ENCODE measurements around the gene THADA.

THADA gene

DNA sequence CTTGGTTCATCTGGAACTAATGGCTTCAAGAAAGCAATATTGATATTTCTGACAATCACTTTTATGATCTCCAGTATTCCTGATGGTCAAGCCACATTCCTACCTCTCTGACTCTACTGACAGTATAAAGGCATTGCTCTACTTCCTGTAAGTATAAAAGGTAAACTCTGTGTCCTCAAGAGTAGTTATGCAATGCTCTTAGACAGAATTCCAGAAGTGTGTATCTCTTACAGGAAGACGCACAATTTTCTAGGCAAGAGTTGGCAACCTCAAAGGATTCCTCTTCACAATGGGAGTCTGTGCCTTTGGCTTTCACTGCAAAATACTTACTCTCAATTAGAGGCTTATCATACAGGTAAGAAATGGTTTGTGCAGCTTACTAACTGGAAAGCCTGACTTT is 100.1 kb downstream of the THADA start:
- no peak for DNase-seq (ENCODE audit: low spot score)

- no peak for DNase-seq (ENCODE audit: low spot score)
Measured at GRCh38 chr2:43493954-43494353, 101.9 kb downstream of the THADA start.

GRCh38 chr2:43491065-43491639 is 104.7 kb downstream of the THADA start:
- DNase-seq (ENCODE audit: low spot score) = no peak

DNA sequence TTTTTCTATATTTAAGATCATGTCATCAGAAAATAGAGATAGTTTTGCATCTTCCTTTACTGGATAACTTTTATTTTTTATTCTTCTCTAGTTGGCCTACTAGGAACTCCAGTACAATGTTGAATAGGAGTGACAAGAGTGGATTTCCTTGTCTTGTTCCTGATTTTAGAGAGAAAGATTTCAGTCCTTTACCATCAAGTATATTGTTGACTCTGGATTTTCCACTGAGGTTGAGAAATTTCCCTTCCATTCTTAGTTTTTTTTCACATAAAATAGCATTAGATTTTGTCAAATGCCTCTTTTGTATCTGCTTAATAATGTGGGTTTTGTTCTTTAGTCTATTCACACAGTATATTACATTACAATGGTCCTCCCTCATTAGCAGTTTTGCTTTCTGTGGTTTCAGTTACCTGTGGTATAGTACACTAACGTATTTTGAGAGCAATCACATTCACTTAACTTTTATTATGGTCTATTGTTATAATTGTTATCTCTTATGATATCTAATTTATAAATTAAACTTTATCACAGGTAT is 105.5 kb downstream of the THADA start:
- DNase-seq (ENCODE audit: low spot score) = no peak

GRCh38 chr2:43488737-43489136 is 107.1 kb downstream of the THADA start:
- no peak for DNase-seq (ENCODE audit: low spot score)

- DNase-seq (ENCODE audit: low spot score) = no peak
Measured at GRCh38 chr2:43486603-43487002, 109.2 kb downstream of the THADA start.

- peak; percentile 75 for DNase-seq (ENCODE audit: low spot score)
Measured at GRCh38 chr2:43484323-43484930, 111.4 kb downstream of the THADA start.

- no peak for DNase-seq (ENCODE audit: low spot score)
Measured at GRCh38 chr2:43482961-43483360, 112.9 kb downstream of the THADA start.

GRCh38 chr2:43481927-43482542 is 113.8 kb downstream of the THADA start:
- DNase-seq (ENCODE audit: low spot score) = no peak

- DNase-seq (ENCODE audit: low spot score) = no peak
Measured at GRCh38 chr2:43480874-43481273, 115.0 kb downstream of the THADA start.

DNA sequence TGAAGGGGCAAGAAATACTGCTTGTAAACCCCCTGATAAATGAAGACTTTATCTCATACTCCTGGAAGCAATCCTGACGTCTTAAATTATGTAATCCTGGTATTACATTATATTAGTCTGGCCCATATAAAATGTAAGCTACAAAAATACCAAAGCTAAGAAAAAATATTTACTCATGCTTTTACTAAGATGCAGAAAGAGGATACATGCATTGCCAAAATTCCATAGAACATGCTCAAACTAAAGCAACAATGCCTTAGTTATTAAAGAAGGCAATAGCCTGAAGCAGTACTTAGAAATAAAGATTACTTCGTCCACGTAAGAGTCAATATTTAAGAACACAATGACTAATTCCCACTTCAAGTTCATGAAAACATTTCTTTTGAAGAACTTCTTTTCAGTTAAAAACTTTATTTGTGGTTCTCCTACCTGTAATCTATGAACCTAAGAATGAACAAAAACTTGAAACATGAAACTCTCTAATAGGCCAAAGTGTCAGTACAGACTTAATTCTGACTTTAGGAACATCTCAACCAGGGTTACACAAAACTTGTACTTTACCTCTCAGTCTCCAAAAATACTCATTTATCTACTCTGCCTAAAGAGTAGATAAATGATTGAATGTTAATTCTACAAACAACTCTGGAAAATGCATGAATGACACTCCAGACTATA is 117.3 kb downstream of the THADA start:
- no peak for DNase-seq (ENCODE audit: low spot score)

DNA sequence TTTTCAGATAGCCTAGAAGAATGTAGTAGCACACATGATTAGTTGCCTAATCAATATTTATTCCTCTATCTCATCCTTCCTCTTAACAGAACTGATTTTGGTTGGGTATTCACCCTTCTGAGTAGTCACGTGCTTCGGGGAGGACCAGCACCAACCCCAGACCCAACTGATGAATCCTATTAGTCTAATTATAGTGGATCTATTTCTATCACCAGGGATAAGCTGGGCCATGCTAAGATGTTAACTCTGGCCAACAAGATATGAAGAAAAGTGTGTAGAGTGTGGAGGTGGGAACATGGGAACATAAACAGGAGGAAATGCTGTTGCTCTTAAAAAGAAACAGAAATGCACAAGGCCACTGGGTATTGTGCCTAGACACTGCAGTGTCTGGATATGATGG is 119.9 kb downstream of the THADA start:
- no peak for DNase-seq (ENCODE audit: low spot score)

GRCh38 chr2:43475137-43475846 is 120.5 kb downstream of the THADA start:
- DNase-seq (ENCODE audit: low spot score) = no peak

- no peak for DNase-seq (ENCODE audit: low spot score)
Measured at GRCh38 chr2:43474273-43474672, 121.6 kb downstream of the THADA start.

GRCh38 chr2:43473767-43474166 is 122.1 kb downstream of the THADA start:
- no peak for DNase-seq (ENCODE audit: low spot score)

GRCh38 chr2:43472527-43473194 is 123.2 kb downstream of the THADA start:
- no peak for DNase-seq (ENCODE audit: low spot score)

- DNase-seq (ENCODE audit: low spot score) = peak; percentile 65
Measured at GRCh38 chr2:43469713-43470112, 126.1 kb downstream of the THADA start.

- no peak for DNase-seq (ENCODE audit: low spot score)
Measured at GRCh38 chr2:43469094-43469493, 126.7 kb downstream of the THADA start.

DNA sequence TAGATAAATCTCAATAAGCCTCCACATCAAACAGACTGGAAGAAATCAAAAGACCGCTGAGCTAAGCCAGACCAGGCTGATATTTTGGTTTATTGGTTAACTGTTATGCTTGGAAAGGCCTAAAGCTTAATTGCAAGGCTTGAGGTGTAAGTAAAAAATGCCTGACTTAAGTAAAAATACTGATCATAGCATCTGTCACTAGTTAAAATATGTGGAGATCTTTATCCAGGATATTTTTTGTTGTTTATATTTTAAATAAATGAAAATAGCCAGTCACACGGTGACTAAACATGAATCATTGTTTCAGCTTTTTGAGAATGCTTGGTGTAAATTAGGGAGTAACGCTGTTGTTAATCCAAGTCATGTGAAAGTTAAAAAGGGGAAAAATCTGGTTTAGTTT is 127.9 kb downstream of the THADA start:
- DNase-seq (ENCODE audit: low spot score) = no peak

DNA sequence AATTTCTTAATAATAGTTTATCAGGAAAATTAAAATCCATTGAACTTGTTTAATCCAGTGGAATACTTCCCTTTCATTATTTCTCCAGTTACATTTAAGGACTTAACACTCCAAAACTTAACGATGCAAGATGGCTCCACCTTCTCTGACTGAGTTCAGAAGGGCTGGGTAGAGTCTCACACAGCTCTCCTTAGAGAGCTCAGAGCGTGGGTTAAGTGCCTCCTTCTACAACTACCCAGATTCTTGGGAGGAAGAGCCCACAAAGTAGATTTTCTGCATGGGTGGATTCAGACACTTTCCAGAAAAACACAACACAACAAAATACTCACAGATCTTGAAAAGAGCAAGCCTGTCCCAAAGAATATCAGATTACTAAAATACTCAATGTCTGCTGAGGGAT is 130.6 kb downstream of the THADA start:
- DNase-seq (ENCODE audit: low spot score) = no peak

DNA sequence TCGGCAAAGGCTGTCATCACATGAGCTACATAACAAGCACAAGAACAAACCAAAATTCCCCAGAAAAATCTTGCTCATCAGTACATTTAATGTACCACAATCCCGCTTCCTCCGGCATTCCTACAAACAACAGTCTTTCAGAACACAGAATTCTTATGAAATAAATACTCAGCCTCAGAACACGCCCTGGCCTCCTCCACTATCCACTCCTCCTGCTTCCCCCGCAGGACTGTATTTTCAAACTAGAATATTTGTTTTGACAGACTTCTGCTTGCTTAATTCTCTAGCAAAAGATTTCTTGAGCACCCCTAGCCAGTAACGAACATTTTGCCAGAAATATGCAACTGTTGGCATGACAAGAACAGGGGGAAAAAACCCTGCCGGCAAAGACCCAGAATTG is 131.2 kb downstream of the THADA start:
- no peak for DNase-seq (ENCODE audit: low spot score)

Data from LoVo (cell line).